ENCODE measurements around the gene COL4A1. TPM values are rescaled to one million over a fixed set of nuclear protein-coding genes. Genes with fewer than 3 reads are reported as not detected.

COL4A1 gene
- polyA plus RNA-seq, 1 donor (not counting 4 experiments of a cell fraction or from before 2014, with no cell fraction given): 22.3 TPM

DNA sequence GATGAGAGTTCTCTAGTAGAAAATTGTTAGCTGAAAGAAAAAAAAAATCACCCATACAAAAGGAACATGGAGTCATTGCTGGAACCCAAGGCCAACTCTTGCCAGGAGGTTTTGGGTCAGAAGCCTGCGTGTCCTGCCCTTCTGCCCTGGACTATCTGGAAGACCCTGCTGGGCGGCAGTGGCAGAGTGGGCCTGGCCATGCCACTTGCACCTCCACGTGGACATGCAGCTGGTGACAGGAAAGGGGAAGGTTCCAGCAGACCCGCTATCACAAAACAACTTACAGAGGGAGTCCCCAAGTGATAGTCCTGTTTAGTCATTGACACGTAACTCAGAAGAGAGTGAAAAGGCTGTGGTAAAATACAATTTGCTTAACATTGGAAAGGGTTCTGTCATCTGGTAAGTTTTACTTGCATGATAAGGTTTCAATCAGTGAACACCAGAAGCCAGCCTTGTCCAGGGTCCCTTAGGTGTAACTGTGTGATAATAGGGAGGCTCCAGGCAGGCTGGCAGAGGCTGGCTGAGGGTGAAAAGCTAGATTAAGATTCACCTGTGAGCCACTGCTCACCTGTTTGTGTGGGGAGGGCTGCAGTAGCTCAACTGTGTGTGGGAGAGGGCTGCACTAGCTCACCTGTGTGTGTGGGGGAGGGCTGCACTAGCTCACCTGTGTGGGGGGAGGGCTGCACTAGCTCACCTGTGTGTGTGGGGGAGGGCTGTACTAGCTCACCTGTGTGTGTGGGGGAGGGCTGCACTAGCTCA is 47.9 kb upstream of the COL4A1 start:
- no peak for TF ChIP-seq CTCF (optimal IDR thresholded peaks at IDR 0.05 in 1 of 3, IDR thresholded peaks at IDR 0.05 in 1 of 3, conservative IDR thresholded peaks at IDR 0.05 in 1 of 3; ENCODE audit: extremely low read depth in 1 of 3, insufficient read depth in 2 of 3, low read length in 3 of 3)
- no peak overlapping the region for H3K9ac ChIP-seq (ENCODE audit: control insufficient read depth, extremely low read depth, insufficient read depth, low read length)
- dilution Hi-C loops (cut with MboI; ENCODE audit: extremely low pct_ligation_motif_present, low sequenced_read_pairs): no loop called here
- peaks cover 38% of the 10 kb centered on the region for H3K79me2 ChIP-seq (ENCODE audit: control insufficient read depth, insufficient read depth, low read length)
- no peak overlapping the region for H2AFZ ChIP-seq (ENCODE audit: control insufficient read depth, low read length)
- no peaks in the 10 kb centered on the region for H3K27me3 ChIP-seq (ENCODE audit: control insufficient read depth, extremely low read depth, insufficient read depth, low read length)
- peaks cover 2 to 10% of the 10 kb centered on the region in 2 experiments for H3K36me3 ChIP-seq (ENCODE audit: control insufficient read depth in 2 of 2, extremely low read depth in 1 of 2, insufficient read depth in 2 of 2, low read length in 2 of 2)
- H3K9me1 ChIP-seq (ENCODE audit: control insufficient read depth, extremely low read depth, insufficient read depth, low read length): peaks cover 3% of the 10 kb centered on the region
- no peak overlapping the region for H3K27ac ChIP-seq (ENCODE audit: control insufficient read depth, insufficient read depth, low read length)
- peaks cover 8% of the 10 kb centered on the region for H3K4me1 ChIP-seq (ENCODE audit: control insufficient read depth, extremely low read depth, insufficient read depth, low read length)
- FAIRE-seq (no peak), DNase-seq (ENCODE audit: low read depth, low spot score) (no peak)
- peaks cover 2% of the 10 kb centered on the region for H4K20me1 ChIP-seq (ENCODE audit: control insufficient read depth, extremely low read depth, insufficient read depth, low read length)
- no peak overlapping the region for H3K4me2 ChIP-seq (ENCODE audit: control insufficient read depth, extremely low read depth, insufficient read depth, low read depth, low read length)
- no peak overlapping the region for H3K4me3 ChIP-seq (ENCODE audit: control insufficient read depth in 2 of 3, extremely low read depth in 1 of 3, insufficient read depth in 2 of 3, low read depth in 1 of 3, low read length in 3 of 3)
- H3K9me3 ChIP-seq (ENCODE audit: control insufficient read depth, low read depth, low read length): no peaks in the 10 kb centered on the region

DNA sequence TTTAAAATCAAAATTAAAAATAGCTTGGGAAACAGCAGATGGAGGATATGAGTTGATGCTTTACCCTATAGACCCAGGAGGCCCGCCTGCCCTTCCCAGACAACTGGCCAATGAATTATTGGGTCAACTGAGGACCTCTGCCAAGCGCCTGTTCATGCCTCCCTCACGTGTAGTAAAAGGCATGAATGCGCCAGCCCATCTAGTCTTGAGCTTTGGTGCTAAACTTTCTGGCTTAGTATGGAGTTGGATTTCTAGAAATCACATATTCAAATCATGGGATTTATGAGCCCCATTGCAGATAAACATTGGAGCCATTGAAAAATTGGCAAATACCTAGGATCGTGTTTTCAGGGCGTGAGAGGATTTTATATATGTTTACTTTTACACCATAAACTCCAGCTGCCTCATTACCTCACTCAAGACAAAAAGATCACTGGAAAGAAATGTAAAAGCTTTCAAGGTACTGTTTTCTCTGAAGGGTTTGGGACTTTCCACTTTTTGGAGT is 47.2 kb upstream of the COL4A1 start:
- H3K79me2 ChIP-seq (ENCODE audit: control insufficient read depth, insufficient read depth, low read length): peaks cover 41% of the 10 kb centered on the region
- H3K4me2 ChIP-seq (ENCODE audit: control insufficient read depth, extremely low read depth, insufficient read depth, low read depth, low read length): no peak overlapping the region
- no peak overlapping the region for H3K4me3 ChIP-seq (ENCODE audit: control insufficient read depth in 2 of 3, extremely low read depth in 1 of 3, insufficient read depth in 2 of 3, low read depth in 1 of 3, low read length in 3 of 3)
- no peak for DNase-seq (ENCODE audit: low read depth, low spot score)
- TF ChIP-seq CTCF (optimal IDR thresholded peaks at IDR 0.05 in 1 of 3, IDR thresholded peaks at IDR 0.05 in 1 of 3, conservative IDR thresholded peaks at IDR 0.05 in 1 of 3; ENCODE audit: extremely low read depth in 1 of 3, insufficient read depth in 2 of 3, low read length in 3 of 3) (no peak), EZH2 (IDR thresholded peaks at IDR 0.05; ENCODE audit: low read length) (no peak)
- H3K36me3 ChIP-seq (ENCODE audit: control insufficient read depth in 2 of 2, extremely low read depth in 1 of 2, insufficient read depth in 2 of 2, low read length in 2 of 2): peaks cover 2 to 10% of the 10 kb centered on the region in 2 experiments
- H2AFZ ChIP-seq (ENCODE audit: control insufficient read depth, low read length): no peak overlapping the region
- no peaks in the 10 kb centered on the region for H3K27me3 ChIP-seq (ENCODE audit: control insufficient read depth, extremely low read depth, insufficient read depth, low read length)
- no peak overlapping the region for H3K9ac ChIP-seq (ENCODE audit: control insufficient read depth, extremely low read depth, insufficient read depth, low read length)
- dilution Hi-C loops (cut with MboI; ENCODE audit: extremely low pct_ligation_motif_present, low sequenced_read_pairs): no loop called here
- H3K9me1 ChIP-seq (ENCODE audit: control insufficient read depth, extremely low read depth, insufficient read depth, low read length): peaks cover 3% of the 10 kb centered on the region
- no peak for FAIRE-seq
- H3K4me1 ChIP-seq (ENCODE audit: control insufficient read depth, extremely low read depth, insufficient read depth, low read length): peaks cover 8% of the 10 kb centered on the region
- no peak overlapping the region for H3K27ac ChIP-seq (ENCODE audit: control insufficient read depth, insufficient read depth, low read length)
- no peaks in the 10 kb centered on the region for H3K9me3 ChIP-seq (ENCODE audit: control insufficient read depth, low read depth, low read length)
- H4K20me1 ChIP-seq (ENCODE audit: control insufficient read depth, extremely low read depth, insufficient read depth, low read length): peaks cover 2% of the 10 kb centered on the region

All from keratinocyte (primary cell).